ENCODE results near the gene LIN7A. TPM values are rescaled to one million over a fixed set of nuclear protein-coding genes. Genes with fewer than 3 reads are reported as not detected.
A peak's percentile ranks its signal among the peaks of the same experiment; 100 is the strongest.

LIN7A gene
- total and polyA plus RNA-seq, 2 of the 4 experiments (the other 2 are of a cell fraction), result 10.8 to 24.7 TPM

- ATAC-seq (ENCODE audit: low read depth), result peak; percentile 80
- CTCF ChIA-PET, result interaction anchor here (1.0 kb wide), 1 partner anchor 20 kb away, joined by 3 read pairs; no protein-coding TSS in a partner anchor
- Histone ChIP-seq H3K36me3 (ENCODE audit: control insufficient read depth, insufficient read depth, low read length) (no peaks in the 10 kb centered on the region), H3K27me3 (ENCODE audit: control insufficient read depth, insufficient read depth, low read length) (no peaks in the 10 kb centered on the region), H3K4me3 (ENCODE audit: insufficient read depth, low read depth, low read length) (no peak overlapping the region), H2BK120ac (ENCODE audit: low read depth, low read length) (no peak overlapping the region), H3K9ac (ENCODE audit: low read depth, low read length) (no peak overlapping the region), H2BK5ac (ENCODE audit: low read depth, low read length, poor library complexity, severe bottlenecking) (no peak overlapping the region), H3K18ac (ENCODE audit: low read depth, low read length) (no peak overlapping the region), H3K4ac (ENCODE audit: low read depth, low read length) (no peak overlapping the region), H3K4me1 (ENCODE audit: control insufficient read depth, insufficient read depth, low read length) (peaks cover 2% of the 10 kb centered on the region), H3K23ac (ENCODE audit: low read depth, low read length) (no peak overlapping the region), H3K4me2 (ENCODE audit: low read depth, low read length) (peak overlapping the region; percentile 78; the same call in 1 of the 2 replicates), H4K20me1 (ENCODE audit: insufficient read depth, low read length) (no peaks in the 10 kb centered on the region), H2BK20ac (ENCODE audit: low read depth, low read length) (no peak overlapping the region), H2AFZ (replicated peaks; ENCODE audit: low read length, poor library complexity) (no peak overlapping the region), H2AK5ac (ENCODE audit: low read depth, low read length) (no peak overlapping the region), H4K91ac (ENCODE audit: insufficient read depth, low read depth, low read length) (no peak overlapping the region), H3K56ac (ENCODE audit: extremely low read depth, insufficient read depth, low read length) (no peak overlapping the region), H2AK9ac (replicated peaks; ENCODE audit: low read depth, low read length, poor library complexity) (no peak overlapping the region), H4K5ac (ENCODE audit: low read depth, low read length) (no peak overlapping the region), H3K79me1 (ENCODE audit: low read depth in 1 of 2, low read length in 2 of 2) (peaks cover 5 to 19% of the 10 kb centered on the region in 2 experiments), H4K8ac (ENCODE audit: low read depth in 2 of 2, low read length in 2 of 2) (no peak overlapping the region), H3K14ac (replicated peaks; ENCODE audit: low read depth, low read length) (no peak overlapping the region), H2BK15ac (ENCODE audit: low read depth, low read length) (no peak overlapping the region), H3K27ac (ENCODE audit: insufficient read depth, low read length) (no peak overlapping the region), H3K9me1 (ENCODE audit: insufficient read depth, low read length) (peaks cover under 1% of the 10 kb centered on the region; the same call in 1 of the 2 replicates), H3K9me3 (ENCODE audit: control insufficient read depth, insufficient read depth, low read length) (no peaks in the 10 kb centered on the region)
- in situ Hi-C loops (cut with MboI; ENCODE audit: low sequenced_read_pairs) (loop anchor here (25.0 kb wide), 2 partner anchors 314 to 1514 kb away; no protein-coding TSS in a partner anchor), dilution Hi-C loops (cut with HindIII; ENCODE audit: low sequenced_read_pairs, unreplicated experiment) (no loop called here), intact Hi-C loops (cut with micrococcal nuclease) (no loop called here)
- no peak for DNase-seq
- no TSS peak for BruUV-seq (replicated peaks)
- WGBS, 2 experiments (ENCODE audit: extremely low coverage in 2 of 2, insufficient read length in 1 of 2), result no CpG with 5 or more reads among the region's 1 CpG
- POLR2A ChIA-PET (ENCODE audit: unreplicated experiment), result no interaction called here
- TF ChIP-seq MAZ (IDR thresholded peaks at IDR 0.05; ENCODE audit: borderline replicate concordance, low read depth, low read length) (no peak), MAFK (IDR thresholded peaks at IDR 0.05; ENCODE audit: low read depth, low read length) (no peak), ELK1 (IDR thresholded peaks at IDR 0.05; ENCODE audit: borderline replicate concordance, low read depth, low read length) (no peak), BHLHE40 (IDR thresholded peaks at IDR 0.05; ENCODE audit: low read depth, low read length) (no peak), RFX5 (IDR thresholded peaks at IDR 0.05; ENCODE audit: low read depth, low read length) (no peak), USF2 (IDR thresholded peaks at IDR 0.05; ENCODE audit: low read depth, low read length) (no peak), CEBPB (IDR thresholded peaks at IDR 0.05; ENCODE audit: low read depth, low read length) (no peak), POLR2A (IDR thresholded peaks at IDR 0.05; ENCODE audit: low read depth, low read length) (no peak), SMC3 (IDR thresholded peaks at IDR 0.05; ENCODE audit: low read depth, low read length) (no peak), NFE2L2 (IDR thresholded peaks at IDR 0.05; ENCODE audit: low read depth, low read length) (no peak), RAD21 (IDR thresholded peaks at IDR 0.05; ENCODE audit: low read length) (no peak), MXI1 (IDR thresholded peaks at IDR 0.05; ENCODE audit: borderline replicate concordance, low read depth, low read length) (no peak), FOS (IDR thresholded peaks at IDR 0.05; ENCODE audit: low read depth, low read length) (no peak), RCOR1 (IDR thresholded peaks at IDR 0.05; ENCODE audit: insufficient replicate concordance, low read length) (no peak), CHD1 (IDR thresholded peaks at IDR 0.05; ENCODE audit: low read depth, low read length) (no peak)
- TF ChIP-seq, protein P1, sequence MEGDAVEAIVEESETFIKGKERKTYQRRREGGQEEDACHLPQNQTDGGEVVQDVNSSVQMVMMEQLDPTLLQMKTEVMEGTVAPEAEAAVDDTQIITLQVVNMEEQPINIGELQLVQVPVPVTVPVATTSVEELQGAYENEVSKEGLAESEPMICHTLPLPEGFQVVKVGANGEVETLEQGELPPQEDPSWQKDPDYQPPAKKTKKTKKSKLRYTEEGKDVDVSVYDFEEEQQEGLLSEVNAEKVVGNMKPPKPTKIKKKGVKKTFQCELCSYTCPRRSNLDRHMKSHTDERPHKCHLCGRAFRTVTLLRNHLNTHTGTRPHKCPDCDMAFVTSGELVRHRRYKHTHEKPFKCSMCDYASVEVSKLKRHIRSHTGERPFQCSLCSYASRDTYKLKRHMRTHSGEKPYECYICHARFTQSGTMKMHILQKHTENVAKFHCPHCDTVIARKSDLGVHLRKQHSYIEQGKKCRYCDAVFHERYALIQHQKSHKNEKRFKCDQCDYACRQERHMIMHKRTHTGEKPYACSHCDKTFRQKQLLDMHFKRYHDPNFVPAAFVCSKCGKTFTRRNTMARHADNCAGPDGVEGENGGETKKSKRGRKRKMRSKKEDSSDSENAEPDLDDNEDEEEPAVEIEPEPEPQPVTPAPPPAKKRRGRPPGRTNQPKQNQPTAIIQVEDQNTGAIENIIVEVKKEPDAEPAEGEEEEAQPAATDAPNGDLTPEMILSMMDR (conservative IDR thresholded peaks at IDR 0.05; ENCODE audit: low read depth, low read length), result no peak
Measured at GRCh38 chr12:80925983-80926382, 11.8 kb downstream of the LIN7A start.

Data from IMR-90 (cell line).